IMR-90 (cell line): ENCODE measurements around the gene SMU1. TPM values are rescaled to one million over a fixed set of nuclear protein-coding genes. Genes with fewer than 3 reads are reported as not detected.

ENCODE experiments used
- ATAC-seq: fragments of 200-7000 bp; cut with Tn5 transposase; 2 replicates; pipeline ENCODE4 v1.9.1; 2020; ENCODE audit warnings: low read depth, mild to moderate bottlenecking, moderate library complexity
- BruUV-seq: library from RNA; stranded (reverse); fragments of 400-500 nt; replicated peaks from 2 replicates; lab custom pipeline; 2021; lab: Mats Ljungman, UMichigan
- CTCF ChIA-PET: fragments of 300-600 bp; formaldehyde crosslinking; extraction: SDS; loops from one replicate; lab custom pipeline; 2021; ENCODE audit warnings: antibody characterized with exemption; lab: Yijun Ruan, JAX
- POLR2A ChIA-PET: fragments of 300-600 bp; sonication (Branson Sonifier 250); formaldehyde crosslinking; loops from one replicate; lab custom pipeline; 2022; ENCODE audit warnings: antibody characterized with exemption; ENCODE audit not compliant: unreplicated experiment; lab: Charles Lee
- DNase-seq: peaks from one replicate; pipeline ENCODE4 v3.0.0; 2013
- H2AFZ ChIP-seq: replicated peaks from 2 replicates; pipeline ENCODE3; 2013; ENCODE audit warnings: low read length, mild to moderate bottlenecking; ENCODE audit not compliant: poor library complexity
- H2AK5ac ChIP-seq: 2 replicates; pipeline ENCODE4 v1.6.1; 2013; ENCODE audit warnings: low read depth, low read length, inconsistent platforms
- H2AK9ac ChIP-seq: replicated peaks from 2 replicates; pipeline ENCODE3; 2013; ENCODE audit warnings: mild to moderate bottlenecking, low read depth, low read length, moderate library complexity; ENCODE audit not compliant: poor library complexity
- H2BK120ac ChIP-seq: 2 replicates; pipeline ENCODE4 v1.6.1; 2013; ENCODE audit warnings: low read depth, low read length, inconsistent platforms
- H2BK15ac ChIP-seq: 3 replicates; pipeline ENCODE4 v1.6.1; 2013; ENCODE audit warnings: low read depth, low read length, inconsistent platforms
- H2BK20ac ChIP-seq: 2 replicates; pipeline ENCODE4 v1.6.1; 2013; ENCODE audit warnings: low read depth, mild to moderate bottlenecking, inconsistent platforms, low read length, moderate library complexity
- H2BK5ac ChIP-seq: 2 replicates; pipeline ENCODE4 v1.6.1; 2013; ENCODE audit warnings: mild to moderate bottlenecking, low read depth, low read length, inconsistent platforms; ENCODE audit not compliant: poor library complexity, severe bottlenecking
- H3K14ac ChIP-seq: replicated peaks from 2 replicates; pipeline ENCODE4 v1.6.1; 2013; ENCODE audit warnings: low read depth, low read length, inconsistent platforms
- H3K18ac ChIP-seq: 2 replicates; pipeline ENCODE4 v1.6.1; 2013; ENCODE audit warnings: low read depth, low read length, control low read depth
- H3K23ac ChIP-seq: 2 replicates; pipeline ENCODE4 v1.6.1; 2013; ENCODE audit warnings: low read depth, low read length, inconsistent platforms
- H3K27ac ChIP-seq: 2 replicates; pipeline ENCODE4 v1.5.1; 2013; ENCODE audit warnings: mild to moderate bottlenecking, control low read depth, low read length; ENCODE audit not compliant: insufficient read depth
- H3K27me3 ChIP-seq: 2 replicates; pipeline ENCODE4 v1.6.1; 2013; ENCODE audit warnings: low read length; ENCODE audit not compliant: control insufficient read depth, insufficient read depth
- H3K36me3 ChIP-seq: 2 replicates; pipeline ENCODE4 v1.6.1; 2013; ENCODE audit warnings: low read length, mixed read lengths; ENCODE audit not compliant: control insufficient read depth, insufficient read depth
- H3K4ac ChIP-seq: 2 replicates; pipeline ENCODE4 v1.6.1; 2013; ENCODE audit warnings: low read depth, low read length, inconsistent platforms
- H3K4me1 ChIP-seq: 2 replicates; pipeline ENCODE4 v1.6.1; 2013; ENCODE audit warnings: low read length, mixed read lengths; ENCODE audit not compliant: control insufficient read depth, insufficient read depth
- H3K4me2 ChIP-seq: 2 replicates; pipeline ENCODE4 v1.6.1; 2013; ENCODE audit warnings: low read depth, mild to moderate bottlenecking, control low read depth, low read length, moderate library complexity
- H3K4me3 ChIP-seq: 2 replicates; pipeline ENCODE4 v1.5.1; 2013; ENCODE audit warnings: low read depth, mild to moderate bottlenecking, control low read depth, low read length, moderate library complexity; ENCODE audit not compliant: insufficient read depth
- H3K56ac ChIP-seq: 2 replicates; pipeline ENCODE4 v1.6.1; 2013; ENCODE audit warnings: low read length, inconsistent platforms; ENCODE audit not compliant: insufficient read depth; ENCODE audit errors: extremely low read depth
- H3K79me1 ChIP-seq, 2 experiments: 2 replicates each; pipeline ENCODE4 v1.6.1; 2013; ENCODE audit warnings: low read length in 2 of 2, inconsistent platforms in 1 of 2, low read depth in 1 of 2
- H3K9ac ChIP-seq: 2 replicates; pipeline ENCODE4 v1.6.1; 2013; ENCODE audit warnings: low read depth, low read length, control low read depth
- H3K9me1 ChIP-seq: 2 replicates; pipeline ENCODE4 v1.6.1; 2013; ENCODE audit warnings: low read length, inconsistent platforms; ENCODE audit not compliant: insufficient read depth
- H3K9me3 ChIP-seq: 2 replicates; pipeline ENCODE4 v1.6.1; 2013; ENCODE audit warnings: low read length; ENCODE audit not compliant: control insufficient read depth, insufficient read depth
- H4K20me1 ChIP-seq: 2 replicates; pipeline ENCODE4 v1.6.1; 2013; ENCODE audit warnings: low read length, inconsistent platforms; ENCODE audit not compliant: insufficient read depth
- H4K5ac ChIP-seq: 2 replicates; pipeline ENCODE4 v1.6.1; 2013; ENCODE audit warnings: mild to moderate bottlenecking, low read depth, low read length, control low read depth
- H4K8ac ChIP-seq, 2 experiments: 2 replicates each; pipeline ENCODE4 v1.6.1; 2013; ENCODE audit warnings: low read depth in 2 of 2, low read length in 2 of 2, control low read depth in 1 of 2, inconsistent platforms in 1 of 2
- H4K91ac ChIP-seq: 2 replicates; pipeline ENCODE4 v1.6.1; 2013; ENCODE audit warnings: low read depth, low read length, inconsistent platforms; ENCODE audit not compliant: insufficient read depth
- BHLHE40 ChIP-seq: fragments of 150-350 bp; IDR thresholded peaks from 2 replicates; pipeline ENCODE4 v1.6.1; 2016; ENCODE audit warnings: mild to moderate bottlenecking, low read depth, low read length
- CTCF ChIP-seq: conservative IDR thresholded peaks from 2 replicates; pipeline ENCODE4 v1.5.1; 2012; ENCODE audit warnings: mild to moderate bottlenecking, low read depth, low read length, improper control_type of control experiment
- MAFK ChIP-seq: IDR thresholded peaks from 2 replicates; pipeline ENCODE4 v1.6.1; 2012; ENCODE audit warnings: low read depth, low read length, improper control_type of control experiment
- MAZ ChIP-seq: IDR thresholded peaks from 2 replicates; pipeline ENCODE4 v1.6.1; 2012; ENCODE audit warnings: low read depth, mild to moderate bottlenecking, low read length, improper control_type of control experiment, moderate library complexity, borderline replicate concordance
- MXI1 ChIP-seq: IDR thresholded peaks from 2 replicates; pipeline ENCODE4 v1.6.1; 2012; ENCODE audit warnings: low read depth, mild to moderate bottlenecking, low read length, moderate library complexity, borderline replicate concordance
- POLR2A ChIP-seq: IDR thresholded peaks from 2 replicates; pipeline ENCODE4 v1.6.1; 2012; ENCODE audit warnings: mild to moderate bottlenecking, low read depth, low read length
- RAD21 ChIP-seq: IDR thresholded peaks from 2 replicates; pipeline ENCODE4 v1.6.1; 2012; ENCODE audit warnings: low read length, improper control_type of control experiment
- RFX5 ChIP-seq: IDR thresholded peaks from 2 replicates; pipeline ENCODE4 v1.8.0; 2012; ENCODE audit warnings: low read depth, mild to moderate bottlenecking, low read length, moderate library complexity
- SMC3 ChIP-seq: fragments of 150-350 bp; IDR thresholded peaks from 2 replicates; pipeline ENCODE4 v1.6.1; 2016; ENCODE audit warnings: low read depth, mild to moderate bottlenecking, antibody characterized with exemption, low read length, moderate library complexity
- USF2 ChIP-seq: fragments of 150-350 bp; IDR thresholded peaks from 2 replicates; pipeline ENCODE4 v1.6.1; 2017; ENCODE audit warnings: mild to moderate bottlenecking, antibody characterized with exemption, low read length, low read depth
- WGBS, 2 experiments: methylation state at CpG; one replicate each; pipeline versions ENCODE4 v1.1.5 to v1.1.7; 2013; ENCODE audit warnings: missing lambda C conversion rate in 2 of 2; ENCODE audit not compliant: insufficient read length in 1 of 2; ENCODE audit errors: extremely low coverage in 2 of 2; 5-methylcytosine and 5-hydroxymethylcytosine counted together
- dilution Hi-C: fragments of 300-500 bp; cut with HindIII; formaldehyde crosslinking; loops from one replicate; pipeline ENCODE4 v1.14.3; 2018; ENCODE audit warnings: low sequenced_read_pairs; ENCODE audit not compliant: unreplicated experiment
- in situ Hi-C: fragments of 300-500 bp; cut with MboI; formaldehyde crosslinking; loops from 3 replicates; pipeline ENCODE4 v1.14.3; 2019; ENCODE audit warnings: low sequenced_read_pairs, inconsistent platforms, mixed read lengths
- intact Hi-C: fragments of 100-400 bp; cut with micrococcal nuclease; formaldehyde crosslinking; loops from 2 replicates; pipeline ENCODE4 v1.10.0; 2022
- polyA plus RNA-seq, 3 experiments: library from polyadenylated mRNA; depleted of rRNA; stranded (reverse); fragments of >200 nt; gene quantifications; 2 replicates each; pipeline ENCODE4 v1.2.3, GENCODE V29; 2012; ENCODE audit warnings: low replicate concordance in 1 of 3
- total RNA-seq: library from RNA; depleted of rRNA; stranded (reverse); fragments of >200 nt; gene quantifications from 2 replicates; pipeline ENCODE4 v1.2.3, GENCODE V29; 2012
- TF ChIP-seq, protein P1 (sequence below): fragments of 150-350 bp; IDR thresholded peaks from 2 replicates; pipeline ENCODE4 v1.6.1; 2016; ENCODE audit warnings: low read depth, mild to moderate bottlenecking, low read length, moderate library complexity, borderline replicate concordance

SMU1 gene
- total and polyA plus RNA-seq, 2 of the 4 experiments (the other 2 are of a cell fraction): 11.1 to 36.0 TPM

DNA sequence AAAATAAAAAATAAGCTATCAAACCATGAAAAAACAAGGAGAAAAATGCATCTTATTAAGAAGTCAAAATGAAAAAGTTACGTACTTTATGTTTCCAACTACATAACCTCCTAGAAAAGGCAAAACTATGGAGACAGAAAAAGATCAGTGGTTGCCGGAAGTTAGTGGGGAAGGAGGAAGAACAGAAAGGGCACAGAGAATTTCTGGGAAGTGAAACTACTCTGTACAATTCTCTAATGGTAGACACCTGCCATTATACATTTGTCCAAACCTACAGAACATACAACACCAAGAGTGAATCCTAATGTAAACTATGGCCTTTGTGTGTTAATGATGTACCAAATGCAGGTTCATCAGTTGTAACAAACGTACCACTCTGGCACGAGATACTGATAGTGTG is 25.3 kb downstream of the SMU1 start:
- POLR2A ChIA-PET: interaction anchor here (0.6 kb wide), 1 partner anchor 217 kb away, joined by 3 read pairs; no protein-coding TSS in a partner anchor

More for the DNA sequence above, 25.3 kb downstream of the SMU1 start:
- Histone ChIP-seq H4K8ac (no peak overlapping the region), H2BK120ac (no peak overlapping the region), H4K91ac (no peak overlapping the region), H2BK5ac (no peak overlapping the region), H3K9me3 (no peaks in the 10 kb centered on the region), H3K27me3 (no peaks in the 10 kb centered on the region), H4K5ac (no peak overlapping the region), H2BK20ac (no peak overlapping the region), H2BK15ac (no peak overlapping the region), H4K20me1 (no peaks in the 10 kb centered on the region; the same call in 1 of the 2 replicates), H3K9ac (no peak overlapping the region), H3K9me1 (no peaks in the 10 kb centered on the region; the same call in 1 of the 2 replicates), H3K4ac (no peak overlapping the region), H3K36me3 (peaks cover 32% of the 10 kb centered on the region), H3K4me1 (no peaks in the 10 kb centered on the region), H2AK9ac (no peak overlapping the region), H3K56ac (no peak overlapping the region), H2AK5ac (no peak overlapping the region), H3K18ac (no peak overlapping the region), H3K4me2 (no peak overlapping the region), H3K14ac (no peak overlapping the region), H3K23ac (no peak overlapping the region), H3K27ac (no peak overlapping the region), H3K4me3 (no peak overlapping the region), H2AFZ (no peak overlapping the region), H3K79me1 (peaks cover 11 to 15% of the 10 kb centered on the region in 2 experiments)
- in situ Hi-C loops: no loop called here
- no CpG with 5 or more reads among the region's 4 CpGs for WGBS, 2 experiments
- DNase-seq (no peak), ATAC-seq (no peak)
- dilution Hi-C loops: no loop called here
- CTCF ChIA-PET: interaction anchor here (0.6 kb wide), 1 partner anchor 16 kb away, joined by 3 read pairs; no protein-coding TSS in a partner anchor
- TF ChIP-seq MAFK: no peak
- TF ChIP-seq CTCF: no peak
- TF ChIP-seq, protein P1, sequence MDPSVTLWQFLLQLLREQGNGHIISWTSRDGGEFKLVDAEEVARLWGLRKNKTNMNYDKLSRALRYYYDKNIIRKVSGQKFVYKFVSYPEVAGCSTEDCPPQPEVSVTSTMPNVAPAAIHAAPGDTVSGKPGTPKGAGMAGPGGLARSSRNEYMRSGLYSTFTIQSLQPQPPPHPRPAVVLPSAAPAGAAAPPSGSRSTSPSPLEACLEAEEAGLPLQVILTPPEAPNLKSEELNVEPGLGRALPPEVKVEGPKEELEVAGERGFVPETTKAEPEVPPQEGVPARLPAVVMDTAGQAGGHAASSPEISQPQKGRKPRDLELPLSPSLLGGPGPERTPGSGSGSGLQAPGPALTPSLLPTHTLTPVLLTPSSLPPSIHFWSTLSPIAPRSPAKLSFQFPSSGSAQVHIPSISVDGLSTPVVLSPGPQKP: no peak
- TF ChIP-seq BHLHE40: no peak
- no peak for TF ChIP-seq MAZ
- TF ChIP-seq MXI1: no peak
- no peak for TF ChIP-seq RAD21
- TF ChIP-seq RFX5: no peak
- TF ChIP-seq POLR2A: no peak
- TF ChIP-seq USF2: no peak
- no peak for TF ChIP-seq SMC3
- BruUV-seq: no TSS peak
- intact Hi-C loops: no loop called here
